NCI-H187 treated with DMSO at 0.1 percent for 48 hours (cell line): ENCODE measurements around the gene NOTCH2.
A peak's percentile ranks its signal among the peaks of the same experiment; 100 is the strongest.
"Not testable (repeated sequence)": the region's sequence is repeated elsewhere in the genome, so short reads cannot be mapped to it uniquely, and the experiment has no call there.

Experiments used
- DNase-seq: peaks from one replicate; lab custom pipeline; 2025; lab: John Stamatoyannopoulos, UW

Gene NOTCH2

GRCh38 chr1:120068683-120069066 lies 787 bp downstream of the NOTCH2 start:
- not testable (repeated sequence) for DNase-seq

- not testable (repeated sequence) for DNase-seq
These were observed 21.3 kb downstream of the NOTCH2 start for GRCh38 chr1:120048208-120048607.

- DNase-seq = not testable (repeated sequence)
These were observed 27.7 kb downstream of the NOTCH2 start for GRCh38 chr1:120041771-120042170.

GRCh38 chr1:120032253-120032652 lies 37.2 kb downstream of the NOTCH2 start:
- not testable (repeated sequence) for DNase-seq

GRCh38 chr1:120023791-120024190 lies 45.7 kb downstream of the NOTCH2 start:
- not testable (repeated sequence) for DNase-seq

- not testable (repeated sequence) for DNase-seq
These were observed 54.5 kb downstream of the NOTCH2 start for GRCh38 chr1:120014978-120015377.

- not testable (repeated sequence) for DNase-seq
These were observed 61.1 kb downstream of the NOTCH2 start for GRCh38 chr1:120008320-120008719.

GRCh38 chr1:120007850-120008249 lies 61.6 kb downstream of the NOTCH2 start:
- DNase-seq = not testable (repeated sequence)

GRCh38 chr1:120001035-120001434 lies 68.4 kb downstream of the NOTCH2 start:
- not testable (repeated sequence) for DNase-seq

GRCh38 chr1:119996731-119997312 lies 72.6 kb downstream of the NOTCH2 start:
- DNase-seq = not testable (repeated sequence)

GRCh38 chr1:119995975-119996374 lies 73.5 kb downstream of the NOTCH2 start:
- DNase-seq = not testable (repeated sequence)

GRCh38 chr1:119988306-119989062 lies 81.0 kb downstream of the NOTCH2 start:
- no peak for DNase-seq

- DNase-seq = no peak
These were observed 81.8 kb downstream of the NOTCH2 start for GRCh38 chr1:119987686-119988085.

GRCh38 chr1:119987112-119987511 lies 82.3 kb downstream of the NOTCH2 start:
- DNase-seq = no peak

GRCh38 chr1:119986007-119986497 lies 83.4 kb downstream of the NOTCH2 start:
- no peak for DNase-seq

GRCh38 chr1:119984771-119985170 lies 84.7 kb downstream of the NOTCH2 start:
- DNase-seq = no peak

GRCh38 chr1:119981986-119982815 lies 87.3 kb downstream of the NOTCH2 start:
- DNase-seq = no peak

GRCh38 chr1:119981496-119981895 lies 88.0 kb downstream of the NOTCH2 start:
- DNase-seq = no peak

- DNase-seq = peak; percentile 85
These were observed 91.4 kb downstream of the NOTCH2 start for GRCh38 chr1:119978018-119978505.

- not testable (repeated sequence) for DNase-seq
These were observed 92.2 kb downstream of the NOTCH2 start for GRCh38 chr1:119977113-119977736.

GRCh38 chr1:119975582-119976254 lies 93.7 kb downstream of the NOTCH2 start:
- DNase-seq = not testable (repeated sequence)
